ENCODE results near the gene CASP9. TPM values are rescaled to one million over a fixed set of nuclear protein-coding genes. Genes with fewer than 3 reads are reported as not detected.
A peak's percentile ranks its signal among the peaks of the same experiment; 100 is the strongest.
"Not testable (repeated sequence)": the region's sequence is repeated elsewhere in the genome, so short reads cannot be mapped to it uniquely, and the experiment has no call there.

The CASP9 gene
- polyA plus RNA-seq, 5 donors, result 16.8 to 21.8 (median 20.3) TPM

DNA sequence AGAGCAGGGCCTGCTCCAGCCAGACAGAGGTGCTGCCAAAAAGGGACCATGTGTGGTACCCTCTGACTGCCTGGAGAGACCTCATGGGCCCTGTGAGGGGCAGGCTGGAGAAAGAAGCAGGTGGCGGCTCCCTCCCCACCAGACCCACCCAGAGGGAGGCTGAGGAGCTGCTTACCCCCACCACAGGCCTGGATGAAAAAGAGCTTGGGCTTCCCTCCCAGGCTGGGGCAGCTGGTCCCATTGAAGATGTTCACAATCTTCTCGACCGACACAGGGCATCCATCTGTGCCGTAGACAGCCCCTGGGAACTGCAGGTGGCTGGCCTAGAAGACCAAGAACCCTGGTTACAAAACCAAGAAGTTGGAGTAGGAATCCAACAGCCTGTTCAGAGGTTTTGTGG lies 19.6 kb downstream of the CASP9 start:
- no peak for DNase-seq

DNA sequence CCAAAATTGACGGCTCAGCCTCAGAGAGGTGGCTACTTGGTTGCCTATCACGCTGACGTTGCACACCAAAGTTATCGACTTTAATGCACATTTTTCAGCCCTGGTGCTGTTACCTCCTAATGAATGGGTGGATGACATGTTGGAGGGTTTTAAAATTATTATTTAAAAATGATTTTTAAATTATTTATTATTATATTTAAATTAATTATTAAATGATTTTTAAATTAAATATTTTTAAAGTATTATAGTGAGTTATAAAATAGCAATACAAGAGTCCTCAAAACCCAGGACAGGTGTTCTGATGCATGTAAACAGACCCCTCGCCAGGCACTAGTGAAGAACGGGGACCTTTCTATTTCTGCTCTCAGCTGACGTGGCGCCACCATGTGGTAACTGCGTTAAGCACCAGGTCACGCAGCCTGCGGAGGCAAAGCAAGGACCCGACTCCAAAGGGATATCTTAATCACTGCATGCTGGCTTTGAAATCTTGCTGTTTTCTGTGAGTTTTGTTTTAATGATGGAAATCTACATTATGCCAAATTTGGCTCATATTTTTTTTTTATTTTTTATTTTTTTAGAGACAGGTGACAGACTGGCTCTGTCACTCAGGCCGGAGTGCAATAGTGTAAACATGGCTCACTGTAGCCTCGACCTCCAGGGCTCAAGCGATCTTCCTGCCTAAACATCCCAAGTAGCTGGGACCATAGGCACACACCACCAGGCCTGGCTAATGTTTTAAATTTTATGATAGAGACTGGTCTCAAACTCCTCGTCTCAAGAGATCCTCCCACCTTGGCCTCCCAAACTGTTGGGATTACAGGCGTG lies 22.6 kb downstream of the CASP9 start:
- DNase-seq, result peak in 1 of 2 donors; percentile 14

- no peak for DNase-seq
Measured at GRCh38 chr1:15500184-15501178, 23.5 kb downstream of the CASP9 start.

GRCh38 chr1:15493869-15494390 lies 30.1 kb downstream of the CASP9 start:
- DNase-seq, result no peak

DNA sequence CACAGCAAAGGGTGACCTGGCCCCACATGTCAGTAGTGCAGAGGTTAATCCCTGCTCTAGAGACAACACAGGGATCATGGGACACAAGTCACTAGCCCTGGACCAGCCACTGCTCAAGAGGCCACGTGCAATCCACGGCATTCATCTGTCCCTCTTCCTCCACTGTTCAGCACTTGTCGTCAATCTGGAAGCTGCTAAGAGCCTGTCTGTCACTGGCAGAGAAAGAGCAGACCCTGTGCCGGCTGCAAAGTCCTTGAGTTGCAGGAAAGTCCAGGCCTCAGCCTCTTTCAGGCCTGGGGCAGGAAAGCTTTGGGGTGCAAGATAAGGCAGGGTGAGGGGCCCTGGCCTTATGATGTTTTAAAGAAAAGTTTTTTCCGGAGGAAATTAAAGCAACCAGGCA lies 31.4 kb downstream of the CASP9 start:
- DNase-seq, result no peak

GRCh38 chr1:15491010-15491409 lies 33.0 kb downstream of the CASP9 start:
- not testable (repeated sequence) for DNase-seq

DNA sequence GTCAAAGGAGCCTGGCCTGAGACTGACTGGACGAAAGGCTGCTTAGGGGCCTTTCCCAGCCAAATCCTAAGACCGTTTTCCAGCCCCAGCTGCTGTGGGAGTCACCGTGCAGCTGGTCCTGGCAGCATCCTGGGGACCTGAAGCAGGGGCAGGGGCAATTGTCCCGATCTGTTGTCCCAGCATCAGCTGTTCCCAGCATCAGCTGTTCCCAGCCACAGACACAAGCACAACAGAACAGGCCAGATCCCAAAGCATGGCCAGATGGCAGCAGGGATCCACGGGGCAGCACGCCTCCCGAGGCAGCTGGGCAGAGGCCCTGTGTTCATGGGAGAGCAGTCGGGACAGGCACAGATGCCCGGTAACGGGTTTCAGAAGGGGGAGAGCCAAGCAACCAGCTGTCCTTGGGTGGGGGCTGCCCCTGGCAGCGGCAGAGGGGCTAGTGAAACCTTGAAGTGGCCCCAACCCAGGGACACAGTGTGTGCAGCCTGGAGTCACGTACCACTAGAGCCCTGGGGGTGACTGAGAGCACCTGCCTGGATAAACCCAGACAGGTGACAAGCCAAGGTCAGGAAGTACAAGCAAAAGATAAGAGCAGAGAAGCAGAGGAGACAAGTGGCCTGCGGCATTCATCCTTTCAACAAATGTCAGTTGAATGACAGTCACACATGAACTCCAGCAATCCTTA lies 34.8 kb downstream of the CASP9 start:
- DNase-seq, result no peak

- no peak for DNase-seq
Measured at GRCh38 chr1:15488371-15488770, 35.6 kb downstream of the CASP9 start.

DNA sequence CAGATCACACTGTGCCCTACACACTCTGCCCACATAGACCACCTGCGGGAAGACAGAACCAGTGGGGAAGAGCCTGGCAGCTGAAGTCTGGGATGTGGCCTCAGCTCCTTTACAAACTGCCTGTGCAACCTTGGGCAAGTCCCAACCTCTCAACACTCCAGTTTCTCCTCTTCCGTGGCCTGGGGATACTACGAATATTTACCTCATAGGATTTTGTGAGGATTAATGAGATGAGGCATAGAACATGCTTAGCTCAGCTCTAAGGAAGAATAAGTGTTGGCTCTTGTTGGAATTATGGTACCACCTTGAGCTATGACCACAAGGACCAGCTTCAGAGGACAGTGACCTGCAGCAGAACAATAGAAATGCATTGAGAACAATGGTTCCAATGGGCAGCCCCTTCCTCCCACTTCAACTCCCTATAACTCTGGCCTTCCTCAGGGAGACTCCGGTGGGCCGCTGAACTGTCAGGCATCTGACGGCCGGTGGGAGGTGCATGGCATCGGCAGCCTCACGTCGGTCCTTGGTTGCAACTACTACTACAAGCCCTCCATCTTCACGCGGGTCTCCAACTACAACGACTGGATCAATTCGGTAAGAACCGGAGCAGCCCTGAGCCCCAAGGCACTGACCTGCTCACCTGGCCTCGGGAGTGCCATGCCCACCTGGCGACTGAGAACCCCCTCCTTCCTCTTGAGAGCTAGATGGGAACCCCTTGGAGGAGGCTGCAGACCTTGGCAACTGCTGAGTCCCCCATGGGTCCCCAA lies 37.0 kb downstream of the CASP9 start:
- not testable (repeated sequence) for DNase-seq

GRCh38 chr1:15485636-15486035 lies 38.4 kb downstream of the CASP9 start:
- DNase-seq, result no peak

- not testable (repeated sequence) for DNase-seq
Measured at GRCh38 chr1:15484443-15484842, 39.6 kb downstream of the CASP9 start.

DNA sequence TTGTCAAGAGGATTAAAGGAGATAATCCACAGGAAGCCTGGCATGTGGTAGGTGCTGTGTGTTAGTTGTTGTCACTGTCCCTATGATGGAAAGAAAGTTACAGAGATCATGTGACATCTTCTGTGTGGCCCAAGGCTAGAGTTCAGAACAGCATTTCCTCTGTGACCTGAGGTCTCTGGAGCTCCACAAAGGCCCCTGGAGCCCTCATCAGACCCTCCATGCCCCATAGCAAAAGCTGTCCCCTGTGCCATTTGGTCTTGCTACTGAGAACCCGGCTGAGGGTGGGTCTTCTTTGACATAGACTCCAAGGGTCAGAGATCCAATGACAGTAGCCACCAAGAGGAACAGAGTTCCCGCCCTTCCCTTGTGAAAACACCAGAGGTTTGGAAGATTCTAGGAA lies 40.0 kb downstream of the CASP9 start:
- DNase-seq, result no peak

GRCh38 chr1:15482983-15483543 lies 41.0 kb downstream of the CASP9 start:
- not testable (repeated sequence) for DNase-seq

DNA sequence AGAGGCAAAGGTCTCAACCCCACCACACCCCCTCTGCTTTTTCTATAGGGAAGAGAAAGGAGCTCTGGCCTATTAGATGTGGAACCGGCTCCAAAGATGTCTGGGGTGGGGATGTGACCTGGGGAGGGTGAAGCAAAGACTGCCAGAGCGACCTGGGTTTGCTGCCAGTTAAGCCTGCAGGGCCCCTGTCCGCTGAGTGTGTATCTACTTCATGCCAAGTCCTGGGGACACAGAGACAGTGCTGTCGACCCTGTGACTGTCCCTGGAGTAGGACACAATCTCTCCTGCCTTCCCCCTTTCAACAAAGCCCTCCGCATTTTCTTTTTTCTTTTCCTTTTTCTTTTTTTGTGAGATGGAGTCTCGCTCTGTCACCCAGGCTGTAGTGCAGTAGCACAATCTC lies 41.6 kb downstream of the CASP9 start:
- DNase-seq, result not testable (repeated sequence)

DNA sequence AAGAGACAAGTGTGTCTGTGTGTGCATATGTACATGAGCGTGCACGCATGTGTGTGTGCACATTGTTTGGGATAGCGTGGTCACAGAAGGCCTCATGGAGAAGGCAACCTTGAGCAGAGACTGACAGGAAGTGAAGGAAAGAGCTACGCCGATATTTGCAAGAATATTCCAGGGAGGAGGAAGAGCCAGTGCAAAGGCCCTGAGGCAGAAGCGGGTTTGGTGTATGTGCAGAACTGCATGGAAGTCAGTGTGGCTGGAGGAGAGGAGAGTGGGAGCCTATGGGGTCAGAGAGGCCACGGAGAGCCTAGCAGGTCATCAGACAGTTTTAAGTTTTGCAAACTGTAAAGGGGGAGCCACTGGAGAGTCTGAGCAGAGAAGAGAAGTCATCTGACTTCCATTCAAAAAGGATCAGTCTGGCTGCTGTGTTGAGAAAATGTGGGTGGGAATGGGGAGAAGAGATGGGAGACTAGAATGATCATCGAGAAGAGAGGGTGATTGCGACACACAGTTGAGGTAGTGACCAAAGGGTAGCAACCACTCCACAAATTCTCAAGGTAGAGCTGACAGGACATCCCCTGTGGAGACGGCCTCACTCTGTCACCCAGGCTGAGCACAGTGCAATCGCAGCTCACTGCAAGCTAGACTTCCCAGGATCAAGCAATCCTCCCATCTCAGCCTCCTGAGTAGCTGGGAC lies 44.2 kb downstream of the CASP9 start:
- no peak for DNase-seq

DNA sequence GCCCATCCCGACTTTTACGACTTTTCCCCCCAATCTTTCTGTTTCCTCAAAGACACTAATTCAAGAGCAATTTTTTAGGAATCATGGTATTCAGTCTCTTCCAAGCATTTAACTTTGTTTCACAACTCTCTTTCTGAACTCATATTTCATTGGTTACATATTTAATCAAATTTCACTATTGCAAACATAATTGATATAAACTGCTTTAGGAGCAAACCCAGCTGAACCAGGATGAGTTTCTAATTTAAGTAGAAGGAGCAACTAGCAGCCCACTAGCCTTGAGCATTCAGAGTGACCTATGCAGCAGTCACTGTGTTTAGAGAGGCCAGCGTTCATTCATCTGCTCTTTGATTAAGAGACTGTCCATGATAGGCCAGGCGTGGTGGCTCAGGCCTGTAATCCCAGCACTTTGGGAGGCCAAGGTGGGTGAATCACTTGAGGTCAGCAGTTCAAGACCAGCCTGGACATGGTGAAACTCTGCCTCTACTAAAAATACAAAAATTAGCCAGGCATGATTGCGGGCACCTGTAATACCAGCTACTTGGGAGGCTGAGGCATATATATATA lies 46.3 kb downstream of the CASP9 start:
- peak; percentile 71 to 78 for DNase-seq

GRCh38 chr1:15476927-15477326 lies 47.1 kb downstream of the CASP9 start:
- DNase-seq, result peak in 1 of 2 donors; percentile 6

- peak; percentile 64 to 72 for DNase-seq
Measured at GRCh38 chr1:15475752-15476314, 48.2 kb downstream of the CASP9 start, which contains the start of gene CELA2B. Gene CELA2B (plus strand): TSS chr1:15476104. CDS start chr1:15476126, 22 bp downstream.

DNA sequence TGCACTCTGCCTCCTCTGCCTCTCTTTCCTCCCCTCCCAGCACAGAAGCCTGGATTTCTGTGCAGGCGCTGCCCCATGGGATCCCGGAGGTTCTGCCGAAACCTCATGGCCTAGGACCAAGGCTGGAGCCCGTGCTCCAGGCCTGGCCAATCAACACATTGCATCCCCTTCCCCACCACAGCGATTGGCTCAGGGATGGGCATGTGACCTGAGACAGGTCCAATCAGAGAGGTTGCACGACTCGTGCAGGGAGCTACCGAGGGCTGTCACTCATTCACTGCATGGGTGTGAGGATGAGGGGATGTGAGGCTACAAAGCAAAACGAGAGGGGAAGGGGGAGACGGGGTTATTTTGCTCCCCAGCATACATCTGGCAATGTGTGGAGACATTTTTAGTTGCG lies 51.4 kb downstream of the CASP9 start:
- DNase-seq, result no peak
